Adrenal gland (tissue), 5 donors: ENCODE data around the gene KCTD19.

Experiments
- CTCF ChIP-seq, 6 experiments: fragments of 450-650 bp in 4 of 6; fragments of 200-600 bp in 2 of 6; sonication (generic) in 1 of 6; IDR thresholded peaks; 1 replicate in 5 of 6; 2 replicates in 1 of 6; pipeline versions ENCODE4 v1.5.1 to v1.8.0; 2016 to 2021; ENCODE audit warnings: antibody characterized with exemption in 6 of 6, mild to moderate bottlenecking in 2 of 6, moderate library complexity in 1 of 6
- POLR2A ChIP-seq, 2 donors: fragments of 450-650 bp; IDR thresholded peaks; one replicate each; pipeline ENCODE4 v1.6.1; 2017; ENCODE audit warnings: antibody characterized with exemption in 2 of 2, mild to moderate bottlenecking in 2 of 2, moderate library complexity in 1 of 2
- donor health status: DM: no; HTN: no; CAD: no.

- no peak for TF ChIP-seq CTCF (IDR thresholded peaks at IDR 0.05)
- TF ChIP-seq POLR2A (IDR thresholded peaks at IDR 0.05) = no peak
Observed at GRCh38 chr16:67264866-67265265, 61.7 kb downstream of the KCTD19 start.
